ENCODE measurements around the gene CD53. TPM values are rescaled to one million over a fixed set of nuclear protein-coding genes. Genes with fewer than 3 reads are reported as not detected.

Gene CD53
- total RNA-seq, 1 experiment from 2014 or later = 1.4 TPM

- Mint-ChIP-seq H3K27ac (no peak overlapping the region), H3K36me3 (no peaks in the 10 kb centered on the region), H3K4me3 (no peak overlapping the region), H3K27me3 (ENCODE audit: low read depth) (peaks cover 8% of the 10 kb centered on the region; the same call in 1 of the 2 replicates), H3K4me1 (no peaks in the 10 kb centered on the region), H3K9me3 (peaks cover 27% of the 10 kb centered on the region)
- TF ChIP-seq ATF1 (CRISPR knock-in tag; IDR thresholded peaks at IDR 0.05) (no peak), JUN (CRISPR knock-in tag; IDR thresholded peaks at IDR 0.05) (no peak), NFYB (CRISPR knock-in tag; conservative IDR thresholded peaks at IDR 0.05; ENCODE audit: low read depth) (no peak), IRF1 (CRISPR knock-in tag; IDR thresholded peaks at IDR 0.05) (no peak), GTF2I (CRISPR knock-in tag; conservative IDR thresholded peaks at IDR 0.05) (no peak), TP53 (CRISPR knock-in tag; IDR thresholded peaks at IDR 0.05) (no peak), E2F4 (CRISPR knock-in tag; IDR thresholded peaks at IDR 0.05; ENCODE audit: borderline replicate concordance, low read depth) (no peak), CBFB (CRISPR knock-in tag; IDR thresholded peaks at IDR 0.05; ENCODE audit: low read depth) (no peak), FOXP1 (CRISPR knock-in tag; IDR thresholded peaks at IDR 0.05; ENCODE audit: borderline replicate concordance) (no peak), TCF7 (CRISPR knock-in tag; IDR thresholded peaks at IDR 0.05; ENCODE audit: low read depth) (no peak), MYBL2 (CRISPR knock-in tag; IDR thresholded peaks at IDR 0.05) (no peak), IRF2 (CRISPR knock-in tag; IDR thresholded peaks at IDR 0.05; ENCODE audit: borderline replicate concordance, low read depth) (no peak), ZNF121 (CRISPR knock-in tag; IDR thresholded peaks at IDR 0.05) (no peak), MAX (CRISPR knock-in tag; IDR thresholded peaks at IDR 0.05) (no peak), ZNF423 (CRISPR knock-in tag; IDR thresholded peaks at IDR 0.05) (no peak)
- TF ChIP-seq, protein P1, sequence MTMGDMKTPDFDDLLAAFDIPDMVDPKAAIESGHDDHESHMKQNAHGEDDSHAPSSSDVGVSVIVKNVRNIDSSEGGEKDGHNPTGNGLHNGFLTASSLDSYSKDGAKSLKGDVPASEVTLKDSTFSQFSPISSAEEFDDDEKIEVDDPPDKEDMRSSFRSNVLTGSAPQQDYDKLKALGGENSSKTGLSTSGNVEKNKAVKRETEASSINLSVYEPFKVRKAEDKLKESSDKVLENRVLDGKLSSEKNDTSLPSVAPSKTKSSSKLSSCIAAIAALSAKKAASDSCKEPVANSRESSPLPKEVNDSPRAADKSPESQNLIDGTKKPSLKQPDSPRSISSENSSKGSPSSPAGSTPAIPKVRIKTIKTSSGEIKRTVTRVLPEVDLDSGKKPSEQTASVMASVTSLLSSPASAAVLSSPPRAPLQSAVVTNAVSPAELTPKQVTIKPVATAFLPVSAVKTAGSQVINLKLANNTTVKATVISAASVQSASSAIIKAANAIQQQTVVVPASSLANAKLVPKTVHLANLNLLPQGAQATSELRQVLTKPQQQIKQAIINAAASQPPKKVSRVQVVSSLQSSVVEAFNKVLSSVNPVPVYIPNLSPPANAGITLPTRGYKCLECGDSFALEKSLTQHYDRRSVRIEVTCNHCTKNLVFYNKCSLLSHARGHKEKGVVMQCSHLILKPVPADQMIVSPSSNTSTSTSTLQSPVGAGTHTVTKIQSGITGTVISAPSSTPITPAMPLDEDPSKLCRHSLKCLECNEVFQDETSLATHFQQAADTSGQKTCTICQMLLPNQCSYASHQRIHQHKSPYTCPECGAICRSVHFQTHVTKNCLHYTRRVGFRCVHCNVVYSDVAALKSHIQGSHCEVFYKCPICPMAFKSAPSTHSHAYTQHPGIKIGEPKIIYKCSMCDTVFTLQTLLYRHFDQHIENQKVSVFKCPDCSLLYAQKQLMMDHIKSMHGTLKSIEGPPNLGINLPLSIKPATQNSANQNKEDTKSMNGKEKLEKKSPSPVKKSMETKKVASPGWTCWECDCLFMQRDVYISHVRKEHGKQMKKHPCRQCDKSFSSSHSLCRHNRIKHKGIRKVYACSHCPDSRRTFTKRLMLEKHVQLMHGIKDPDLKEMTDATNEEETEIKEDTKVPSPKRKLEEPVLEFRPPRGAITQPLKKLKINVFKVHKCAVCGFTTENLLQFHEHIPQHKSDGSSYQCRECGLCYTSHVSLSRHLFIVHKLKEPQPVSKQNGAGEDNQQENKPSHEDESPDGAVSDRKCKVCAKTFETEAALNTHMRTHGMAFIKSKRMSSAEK (CRISPR knock-in tag; IDR thresholded peaks at IDR 0.05; ENCODE audit: borderline replicate concordance) = no peak
- TF ChIP-seq, protein P2, sequence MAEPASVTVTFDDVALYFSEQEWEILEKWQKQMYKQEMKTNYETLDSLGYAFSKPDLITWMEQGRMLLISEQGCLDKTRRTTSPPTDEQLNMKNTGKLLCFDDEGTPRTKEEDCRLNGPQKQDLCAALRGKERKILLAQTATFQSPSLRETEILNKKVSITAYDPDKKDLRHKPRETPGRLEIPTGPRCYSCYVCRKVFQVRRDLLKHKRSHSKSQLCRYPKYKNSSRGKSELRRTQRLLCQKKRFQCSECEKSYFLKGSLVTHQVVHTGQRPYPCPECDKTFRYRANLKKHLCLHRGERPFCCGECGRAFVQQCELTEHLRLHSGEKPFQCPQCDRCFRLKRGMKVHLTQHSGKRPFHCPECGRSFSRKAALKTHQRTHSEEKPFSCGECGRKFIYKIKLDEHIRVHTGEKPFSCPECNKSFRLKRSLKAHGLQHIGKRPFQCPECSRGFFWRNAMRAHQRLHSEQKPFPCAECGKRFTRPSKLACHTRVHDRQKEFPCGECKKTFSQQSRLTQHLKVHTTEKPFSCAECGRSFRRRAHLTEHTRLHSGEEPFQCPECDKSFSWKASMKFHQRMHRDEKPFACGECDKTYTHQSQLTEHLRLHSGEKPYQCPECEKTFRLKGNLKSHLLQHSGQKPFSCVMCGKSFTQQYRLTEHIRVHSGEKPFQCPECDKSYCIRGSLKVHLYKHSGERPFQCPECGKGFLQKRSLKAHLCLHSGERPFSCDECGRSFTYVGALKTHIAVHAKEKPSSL (CRISPR knock-in tag; conservative IDR thresholded peaks at IDR 0.05) = no peak
- TF ChIP-seq, protein P3, sequence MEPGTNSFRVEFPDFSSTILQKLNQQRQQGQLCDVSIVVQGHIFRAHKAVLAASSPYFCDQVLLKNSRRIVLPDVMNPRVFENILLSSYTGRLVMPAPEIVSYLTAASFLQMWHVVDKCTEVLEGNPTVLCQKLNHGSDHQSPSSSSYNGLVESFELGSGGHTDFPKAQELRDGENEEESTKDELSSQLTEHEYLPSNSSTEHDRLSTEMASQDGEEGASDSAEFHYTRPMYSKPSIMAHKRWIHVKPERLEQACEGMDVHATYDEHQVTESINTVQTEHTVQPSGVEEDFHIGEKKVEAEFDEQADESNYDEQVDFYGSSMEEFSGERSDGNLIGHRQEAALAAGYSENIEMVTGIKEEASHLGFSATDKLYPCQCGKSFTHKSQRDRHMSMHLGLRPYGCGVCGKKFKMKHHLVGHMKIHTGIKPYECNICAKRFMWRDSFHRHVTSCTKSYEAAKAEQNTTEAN (CRISPR knock-in tag; IDR thresholded peaks at IDR 0.05) = no peak
- CTCF ChIA-PET = no interaction called here
- DNase-seq (ENCODE audit: low spot score) = no peak
- POLR2A ChIA-PET = no interaction called here
- no peak for ATAC-seq
These were observed 8.7 kb upstream of the CD53 start for GRCh38 chr1:110864287-110864686.

Measured in WTC11 (cell line).